Stimulated activated CD4-positive, alpha-beta T cell treated with anti-CD3 and anti-CD28 coated beads, Interleukin-4, amount 100 ng/mL, for 24 hours (primary cell): ENCODE measurements around the gene CDHR3.
"Not testable (repeated sequence)": the region's sequence is repeated elsewhere in the genome, so short reads cannot be mapped to it uniquely, and the experiment has no call there.

Experiments used
- DNase-seq: peaks from one replicate; pipeline ENCODE4 v3.0.0-alpha.2; 2020

The CDHR3 gene

DNA sequence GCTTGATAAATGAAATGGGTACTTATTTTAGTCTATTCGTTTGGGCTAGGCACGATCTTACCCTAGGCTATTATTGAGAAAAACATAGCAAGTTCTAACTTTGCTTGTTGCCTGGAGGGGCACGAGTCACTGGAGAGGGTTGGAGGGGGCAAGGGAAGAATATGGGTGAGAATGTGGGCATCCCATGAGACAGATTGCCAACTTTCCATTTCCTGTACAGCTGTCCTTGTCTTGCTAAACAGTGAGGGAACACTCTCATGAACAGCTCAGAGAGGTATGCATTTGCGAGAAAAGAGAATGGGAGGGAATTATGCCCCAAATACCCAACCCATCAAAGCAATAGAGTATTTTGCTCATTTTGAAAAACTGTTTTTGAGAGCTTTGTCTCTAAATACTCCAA, 9.2 kb downstream of the CDHR3 start:
- DNase-seq, result no peak

DNA sequence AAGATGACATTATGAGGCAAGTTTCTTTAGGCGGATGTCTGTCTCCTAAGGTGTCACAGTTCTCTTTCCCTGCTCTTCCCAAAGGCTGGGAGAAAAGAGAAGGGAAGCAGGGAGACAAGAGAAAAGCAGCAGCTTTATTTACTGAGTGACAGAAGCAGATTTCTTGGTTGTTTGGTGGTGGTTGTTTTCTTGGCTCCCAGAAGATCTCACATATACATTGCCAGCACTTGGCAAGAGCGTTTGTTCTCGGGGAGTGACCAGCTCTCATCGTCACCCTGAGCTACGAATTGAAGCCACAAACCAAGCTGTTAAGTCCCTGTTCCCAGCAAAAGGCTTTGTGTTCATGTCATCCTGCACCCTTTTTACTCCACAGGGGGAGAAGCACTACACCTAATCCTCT, 11.4 kb downstream of the CDHR3 start:
- DNase-seq, result no peak

DNA sequence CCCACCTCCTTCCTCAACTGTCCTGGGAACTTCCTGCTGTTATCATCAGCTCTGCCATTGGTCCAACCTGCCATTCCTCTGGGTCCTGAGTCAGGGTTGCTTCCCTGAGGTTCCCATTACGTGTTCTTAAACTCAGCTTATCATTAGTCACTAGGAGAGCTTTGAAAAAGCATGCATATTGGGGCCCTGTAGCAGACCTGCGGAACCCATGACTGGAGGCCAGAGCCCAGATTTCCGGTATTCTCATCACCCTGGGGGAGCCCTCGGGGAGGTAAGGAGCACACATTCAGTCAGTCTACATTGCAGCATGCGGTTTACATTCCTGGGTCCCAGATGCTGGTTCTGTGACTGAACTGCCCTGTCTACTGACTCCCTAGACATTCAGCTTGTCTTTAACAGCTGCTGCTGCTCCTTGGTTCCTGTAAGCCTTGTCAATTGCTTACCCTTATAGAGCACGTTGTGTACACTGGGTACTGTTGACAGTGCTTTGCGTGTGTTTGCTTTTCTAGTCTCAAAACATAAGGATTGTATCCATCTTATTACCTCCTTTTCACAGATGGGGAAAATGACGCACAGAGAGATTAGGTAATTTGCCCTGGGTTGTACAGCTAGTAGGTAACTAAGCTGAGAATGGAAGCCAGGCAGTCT, 12.8 kb downstream of the CDHR3 start:
- DNase-seq, result no peak

- no peak for DNase-seq
These were observed 13.8 kb downstream of the CDHR3 start for GRCh38 chr7:105976868-105977267.

GRCh38 chr7:105978035-105978434, 15.0 kb downstream of the CDHR3 start:
- no peak for DNase-seq

GRCh38 chr7:105978974-105979373, 15.9 kb downstream of the CDHR3 start:
- DNase-seq, result no peak

DNA sequence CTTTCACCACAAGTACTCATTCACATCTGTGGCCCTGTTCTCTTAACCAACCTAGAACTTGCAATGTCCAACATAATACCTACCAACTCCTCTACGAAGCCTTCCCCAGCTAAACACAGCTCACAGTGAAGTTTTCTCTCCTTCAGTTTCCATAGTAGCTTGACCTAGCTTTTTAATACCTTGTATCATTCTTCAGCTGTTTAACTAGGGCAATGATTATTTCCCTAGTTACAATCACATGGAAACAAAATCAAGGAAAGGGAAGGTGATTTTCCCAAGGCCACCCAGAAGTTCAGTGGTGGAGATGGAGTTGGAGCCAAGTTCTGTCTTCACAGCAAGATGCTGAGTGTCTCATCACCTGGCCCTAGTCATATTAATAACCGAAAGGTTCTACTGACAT, 16.3 kb downstream of the CDHR3 start:
- no peak for DNase-seq

DNA sequence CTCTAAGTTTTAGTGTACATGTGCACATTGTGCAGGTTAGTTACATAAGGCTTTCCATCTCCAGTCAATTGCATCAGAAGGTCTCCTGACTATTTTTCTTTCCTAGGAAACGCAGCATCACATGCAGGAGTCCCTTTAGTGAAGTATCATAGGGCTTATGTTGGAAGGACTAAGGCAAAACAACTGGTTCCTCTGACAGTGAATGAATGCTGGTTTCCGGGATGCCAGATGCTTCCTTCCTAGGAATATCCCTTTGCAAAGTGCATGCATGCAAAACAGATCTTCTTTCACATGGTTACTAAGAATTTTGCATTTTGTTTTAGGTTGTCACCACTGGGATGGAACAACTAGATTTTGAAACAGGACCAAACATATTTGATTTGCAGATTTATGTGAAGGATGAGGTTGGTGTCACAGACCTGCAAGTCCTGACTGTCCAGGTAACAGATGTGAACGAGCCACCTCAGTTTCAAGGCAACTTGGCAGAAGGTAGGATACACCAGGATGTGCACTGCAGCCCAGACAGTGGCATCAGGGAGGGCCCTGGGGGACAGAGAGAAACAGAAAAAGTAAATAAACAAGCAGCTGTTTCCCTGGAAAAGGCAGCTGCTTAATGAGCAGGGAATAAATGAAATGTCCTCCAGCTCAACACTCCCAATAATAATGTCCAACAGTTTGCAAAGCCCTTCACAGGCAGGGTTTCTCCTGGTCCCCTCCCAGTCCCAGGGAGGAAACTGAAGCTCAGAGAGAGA, 17.8 kb downstream of the CDHR3 start:
- no peak for DNase-seq

DNA sequence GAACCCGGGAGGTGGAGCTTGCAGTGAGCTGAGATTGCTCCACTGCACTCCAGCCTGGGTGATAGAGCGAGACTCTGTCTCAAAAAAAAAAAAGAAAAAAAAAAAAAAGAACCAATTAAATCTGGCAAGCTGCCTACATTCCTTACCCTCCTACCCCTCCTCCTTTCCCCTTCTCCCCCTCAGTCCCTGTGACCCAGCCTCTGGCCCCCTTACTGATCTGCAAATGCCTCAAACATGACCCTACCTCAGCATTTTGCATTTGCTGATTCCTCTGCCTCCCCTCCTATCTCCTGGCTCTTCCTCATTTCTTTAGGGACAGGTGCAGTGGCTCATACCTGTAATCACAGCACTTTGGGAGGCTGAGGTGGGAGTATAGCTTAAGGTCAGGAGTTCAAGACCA, 19.3 kb downstream of the CDHR3 start:
- DNase-seq, result no peak

DNA sequence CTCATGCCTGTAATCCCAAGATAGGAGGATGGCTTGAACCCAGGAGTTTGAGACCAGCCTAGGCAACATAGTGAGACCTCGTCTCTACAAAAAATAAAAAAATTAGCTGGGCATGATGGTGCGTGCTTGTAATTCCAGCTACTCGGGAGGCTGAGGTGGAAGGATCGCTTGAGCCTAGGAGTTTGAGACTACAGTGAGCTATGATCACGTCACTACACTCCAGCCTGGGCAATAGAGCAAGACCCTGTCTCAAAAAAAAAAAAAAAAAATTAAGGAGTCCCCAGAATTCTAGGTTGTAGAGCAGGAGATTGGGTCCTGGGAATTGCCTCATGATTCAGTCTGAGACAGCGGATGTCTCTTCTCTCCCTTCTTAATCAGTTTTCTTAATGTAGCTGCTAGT, 21.7 kb downstream of the CDHR3 start:
- not testable (repeated sequence) for DNase-seq

DNA sequence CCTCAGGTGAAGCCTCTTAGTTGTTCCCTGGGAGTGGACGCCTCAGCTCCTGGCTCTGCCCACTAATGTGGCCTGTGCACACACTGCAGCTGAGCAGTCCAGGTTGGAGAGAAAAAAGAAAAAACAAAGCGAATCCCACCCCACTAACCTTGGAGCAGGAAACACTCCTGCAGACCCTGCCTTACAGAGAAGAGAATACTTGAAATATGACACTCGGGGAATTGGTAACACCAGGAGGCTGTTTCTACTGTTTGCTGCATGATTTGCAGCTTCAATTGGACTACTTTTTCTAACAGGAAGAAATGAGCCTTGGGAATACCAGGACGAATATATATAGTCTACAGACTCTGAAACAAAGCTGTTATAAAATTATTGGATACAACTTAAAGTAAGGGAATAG, 22.2 kb downstream of the CDHR3 start:
- DNase-seq, result no peak

GRCh38 chr7:105985672-105986215, 22.7 kb downstream of the CDHR3 start:
- DNase-seq, result no peak

DNA sequence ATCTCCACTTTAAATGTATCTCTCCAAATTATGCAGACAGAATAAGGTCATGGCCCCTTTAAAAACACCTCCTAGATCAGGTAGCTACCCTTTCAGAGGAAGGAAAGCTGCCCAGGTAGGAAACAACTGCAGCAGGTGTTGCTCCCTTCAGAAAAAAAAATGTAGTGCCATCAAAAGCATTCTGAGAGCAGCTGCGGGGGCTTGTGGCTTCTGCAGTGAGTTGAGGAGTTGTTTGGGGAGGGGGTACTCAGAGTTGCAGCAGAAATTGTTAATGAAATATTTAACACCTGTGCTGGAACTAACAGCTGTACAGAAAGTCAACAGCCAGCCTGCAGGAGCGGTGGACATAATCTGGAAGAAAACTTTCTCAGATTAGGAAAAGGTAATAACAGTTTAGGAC, 24.0 kb downstream of the CDHR3 start:
- DNase-seq, result no peak

DNA sequence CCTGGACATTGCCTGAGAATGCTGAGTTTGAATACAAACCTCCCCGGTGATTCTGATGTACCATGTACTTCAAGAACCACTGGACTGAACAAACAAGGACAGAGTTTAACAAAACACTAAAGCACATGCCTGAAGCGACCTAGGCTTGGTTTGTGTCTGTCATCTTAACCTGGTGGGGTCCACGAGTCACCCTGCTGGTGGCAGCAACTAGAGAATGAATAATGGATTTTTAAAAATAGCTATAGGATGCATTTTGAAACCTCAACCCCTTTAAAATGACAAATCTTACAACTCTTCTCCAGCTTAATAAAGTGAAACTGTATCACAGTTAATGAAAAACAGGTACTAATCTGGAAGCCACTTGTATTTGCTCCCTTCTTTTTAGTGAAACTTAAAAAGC, 25.2 kb downstream of the CDHR3 start:
- DNase-seq, result no peak

DNA sequence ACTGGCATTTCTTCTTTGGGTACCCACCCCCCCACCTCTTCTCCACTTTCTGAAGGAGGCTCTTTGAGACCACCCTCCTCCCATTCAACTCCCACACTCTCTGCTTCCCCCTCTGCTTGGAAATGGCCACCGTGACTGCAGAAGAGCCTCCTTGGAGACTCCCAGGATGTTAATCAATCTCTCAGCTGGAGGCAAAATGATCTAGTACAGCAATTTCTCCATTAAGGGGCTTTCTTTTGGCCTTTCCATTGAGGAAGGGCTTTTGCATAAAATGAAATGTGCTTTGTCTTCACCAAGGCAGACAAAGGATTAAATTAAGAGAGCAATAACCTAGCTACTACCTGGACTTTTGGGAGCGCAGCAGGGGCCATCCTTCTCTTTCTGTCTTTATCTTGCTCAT, 26.1 kb downstream of the CDHR3 start:
- no peak for DNase-seq

DNA sequence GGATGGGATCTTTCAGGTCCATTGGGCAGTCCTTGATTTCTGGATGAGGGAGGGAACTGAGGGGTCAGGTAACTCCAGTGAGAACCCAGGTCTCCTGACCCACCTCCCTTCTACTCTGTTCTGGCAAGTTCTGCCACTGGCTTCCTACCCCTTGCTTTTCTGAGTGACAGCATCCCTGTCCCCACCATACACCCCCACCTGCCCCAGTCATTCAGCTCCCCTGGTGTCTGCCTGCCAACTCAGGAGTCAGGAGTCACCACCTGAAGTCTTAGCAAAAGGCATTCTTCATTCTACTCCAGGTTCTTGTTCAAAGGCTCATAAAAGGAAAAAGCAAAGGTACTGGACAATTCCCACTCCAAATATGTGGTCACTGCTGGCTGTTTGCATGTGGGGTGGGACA, 26.6 kb downstream of the CDHR3 start:
- DNase-seq, result no peak

- no peak for DNase-seq
These were observed 27.1 kb downstream of the CDHR3 start for GRCh38 chr7:105990141-105990540.

- DNase-seq, result no peak
These were observed 27.8 kb downstream of the CDHR3 start for GRCh38 chr7:105990727-105991453.

DNA sequence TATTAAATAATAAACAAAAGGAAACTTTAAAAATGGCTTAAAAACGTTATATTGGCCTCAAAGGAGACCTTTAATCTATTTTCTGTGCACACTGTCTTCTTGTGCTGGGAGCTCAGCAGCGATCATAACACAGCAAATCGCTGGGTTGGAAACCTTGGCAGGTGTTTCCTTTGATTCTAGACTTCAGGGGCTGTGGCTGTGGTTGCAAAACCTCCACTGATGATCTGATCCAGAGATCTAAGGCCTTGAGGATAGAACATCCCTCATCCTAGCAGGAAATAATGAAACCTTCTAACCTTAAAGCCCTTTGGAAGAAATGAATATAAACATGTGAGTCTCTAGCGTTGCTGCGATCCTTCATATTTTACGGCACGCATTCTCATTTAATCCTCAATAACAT, 29.8 kb downstream of the CDHR3 start:
- DNase-seq, result no peak

DNA sequence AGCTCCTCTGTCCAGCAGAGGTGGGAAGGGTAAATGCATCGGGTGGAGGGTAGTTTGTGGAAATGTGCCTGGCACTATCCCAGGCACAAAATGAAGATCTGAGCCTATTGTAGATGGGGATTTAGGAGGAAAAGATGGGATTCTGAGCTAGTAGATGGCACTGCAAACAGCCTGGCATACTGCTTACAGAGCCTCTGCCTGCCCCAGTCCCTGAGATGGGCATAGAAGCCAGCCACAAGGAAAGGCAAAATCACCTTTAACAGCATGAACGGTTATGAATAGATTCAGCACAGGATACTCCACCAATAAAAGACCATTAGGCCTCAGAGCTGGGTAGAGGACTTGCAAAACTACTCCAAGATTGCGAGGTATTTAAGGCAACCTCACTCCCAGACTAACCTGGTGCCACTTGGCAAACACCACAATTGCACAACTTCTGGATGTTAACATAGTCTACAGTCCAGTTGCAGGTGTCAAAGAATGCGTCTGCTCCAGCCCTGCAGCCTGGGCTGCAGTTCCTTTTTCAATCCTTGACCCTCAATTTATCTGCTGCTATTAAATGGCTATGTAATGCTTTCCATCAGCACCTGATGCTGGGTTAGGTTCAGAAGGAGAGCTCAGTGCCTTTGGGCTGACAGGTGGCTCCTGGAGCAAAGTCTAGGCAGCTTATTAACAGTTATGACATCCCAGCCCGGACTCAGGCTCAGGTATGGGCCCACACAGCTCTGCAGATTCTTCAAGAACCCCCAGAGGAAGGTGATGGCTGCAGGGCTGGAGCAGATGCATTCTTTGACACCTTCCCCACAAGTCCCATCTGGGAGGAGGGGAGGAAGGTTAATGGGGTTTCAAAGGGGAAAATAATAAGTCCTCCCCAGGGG, 34.0 kb downstream of the CDHR3 start:
- no peak for DNase-seq

DNA sequence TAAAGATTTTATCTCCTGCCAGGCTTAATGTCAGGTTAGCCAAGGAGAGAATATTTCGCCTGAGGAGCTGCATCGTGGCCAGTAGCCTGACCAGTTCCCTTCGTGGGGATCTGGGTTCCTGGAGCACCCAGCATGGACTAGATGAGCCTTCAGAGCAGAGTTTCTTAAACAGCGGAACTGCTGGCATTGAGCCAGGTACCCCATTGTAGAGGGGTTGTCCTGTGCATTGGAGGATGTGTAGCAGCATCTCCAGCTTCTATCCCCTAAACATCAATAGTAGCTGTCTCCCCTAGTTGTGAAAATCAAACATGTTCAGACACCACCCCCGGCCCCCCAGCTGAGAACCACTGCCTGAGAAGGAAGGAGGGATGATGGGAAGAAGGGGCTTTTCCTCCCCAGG, 36.2 kb downstream of the CDHR3 start:
- DNase-seq, result no peak

- DNase-seq, result no peak
These were observed 38.1 kb downstream of the CDHR3 start for GRCh38 chr7:106001196-106001595.

- DNase-seq, result no peak
These were observed 38.8 kb downstream of the CDHR3 start for GRCh38 chr7:106001886-106002285.
